Type B pancreatic cell (in vitro differentiated cells): Measurements from ENCODE around the gene MSMP. TPM values are rescaled to one million over a fixed set of nuclear protein-coding genes. Genes with fewer than 3 reads are reported as not detected.

Experiments
- DNase-seq: peaks from one replicate; pipeline ENCODE4 v3.0.0; 2021; ENCODE audit warnings: mixed read lengths; ENCODE audit not compliant: unreplicated experiment; ENCODE audit errors: extremely low spot score
- H3K27ac Mint-ChIP-seq: 2 replicates; pipeline ENCODE4 v1.8.0; 2021; ENCODE audit warnings: mild to moderate bottlenecking, mixed read lengths
- H3K27me3 Mint-ChIP-seq: 2 replicates; pipeline ENCODE4 v1.8.0; 2021; ENCODE audit warnings: mixed read lengths
- H3K36me3 Mint-ChIP-seq: 2 replicates; pipeline ENCODE4 v1.8.0; 2021; ENCODE audit warnings: mixed read lengths
- H3K4me1 Mint-ChIP-seq: one replicate; pipeline ENCODE4 v1.8.0; 2021; ENCODE audit warnings: mixed read lengths; ENCODE audit not compliant: unreplicated experiment
- H3K4me3 Mint-ChIP-seq: 2 replicates; pipeline ENCODE4 v1.8.0; 2021; ENCODE audit warnings: mild to moderate bottlenecking, mixed read lengths
- H3K9me3 Mint-ChIP-seq: 2 replicates; pipeline ENCODE4 v1.8.0; 2021; ENCODE audit warnings: mixed read lengths
- total RNA-seq: library from RNA; stranded (reverse); gene quantifications from 2 replicates; pipeline ENCODE4 v1.2.1, GENCODE V29; 2021; ENCODE audit warnings: low replicate concordance
- TF ChIP-seq, protein P1 (sequence below): fragments of 200-600 bp; sonication (generic); conservative IDR thresholded peaks from 2 replicates; pipeline ENCODE4 v1.5.0; 2021; ENCODE audit warnings: antibody characterized with exemption, mild to moderate bottlenecking

The MSMP gene
- total RNA-seq, 1 donor from 2014 or later = not detected

- no peak for DNase-seq
- Mint-ChIP-seq H3K4me1 (peaks cover 10% of the 10 kb centered on the region), H3K9me3 (no peaks in the 10 kb centered on the region), H3K36me3 (no peaks in the 10 kb centered on the region), H3K4me3 (no peak overlapping the region), H3K27me3 (no peaks in the 10 kb centered on the region), H3K27ac (no peak overlapping the region)
- TF ChIP-seq, protein P1, sequence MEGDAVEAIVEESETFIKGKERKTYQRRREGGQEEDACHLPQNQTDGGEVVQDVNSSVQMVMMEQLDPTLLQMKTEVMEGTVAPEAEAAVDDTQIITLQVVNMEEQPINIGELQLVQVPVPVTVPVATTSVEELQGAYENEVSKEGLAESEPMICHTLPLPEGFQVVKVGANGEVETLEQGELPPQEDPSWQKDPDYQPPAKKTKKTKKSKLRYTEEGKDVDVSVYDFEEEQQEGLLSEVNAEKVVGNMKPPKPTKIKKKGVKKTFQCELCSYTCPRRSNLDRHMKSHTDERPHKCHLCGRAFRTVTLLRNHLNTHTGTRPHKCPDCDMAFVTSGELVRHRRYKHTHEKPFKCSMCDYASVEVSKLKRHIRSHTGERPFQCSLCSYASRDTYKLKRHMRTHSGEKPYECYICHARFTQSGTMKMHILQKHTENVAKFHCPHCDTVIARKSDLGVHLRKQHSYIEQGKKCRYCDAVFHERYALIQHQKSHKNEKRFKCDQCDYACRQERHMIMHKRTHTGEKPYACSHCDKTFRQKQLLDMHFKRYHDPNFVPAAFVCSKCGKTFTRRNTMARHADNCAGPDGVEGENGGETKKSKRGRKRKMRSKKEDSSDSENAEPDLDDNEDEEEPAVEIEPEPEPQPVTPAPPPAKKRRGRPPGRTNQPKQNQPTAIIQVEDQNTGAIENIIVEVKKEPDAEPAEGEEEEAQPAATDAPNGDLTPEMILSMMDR = no peak
Observed at GRCh38 chr9:35771075-35771433, 17.0 kb upstream of the MSMP start.

DNA sequence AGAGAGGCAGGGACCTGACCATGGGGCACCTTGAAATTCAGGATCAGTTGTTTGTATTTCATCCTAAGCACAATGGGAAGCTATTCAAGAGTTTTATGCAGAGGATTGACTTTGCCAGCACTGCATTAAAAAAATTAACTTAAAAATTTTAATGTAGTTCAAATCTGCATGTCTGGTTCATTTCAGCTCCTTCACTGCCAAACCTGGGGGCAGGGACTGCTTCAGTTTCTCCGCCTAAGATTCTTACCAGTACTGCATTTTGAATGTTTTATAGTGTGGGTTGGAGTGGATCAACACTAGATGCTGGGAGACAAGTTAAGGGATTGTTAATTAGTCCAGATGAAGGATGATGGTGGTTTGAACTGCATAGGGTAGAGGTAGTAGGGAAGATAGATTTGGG is 15.7 kb upstream of the MSMP start:
- Mint-ChIP-seq H3K27ac (no peak overlapping the region), H3K36me3 (no peaks in the 10 kb centered on the region), H3K4me1 (no peaks in the 10 kb centered on the region), H3K27me3 (no peaks in the 10 kb centered on the region), H3K4me3 (no peak overlapping the region), H3K9me3 (no peaks in the 10 kb centered on the region)
- TF ChIP-seq, protein P1 = no peak
- no peak for DNase-seq

DNA sequence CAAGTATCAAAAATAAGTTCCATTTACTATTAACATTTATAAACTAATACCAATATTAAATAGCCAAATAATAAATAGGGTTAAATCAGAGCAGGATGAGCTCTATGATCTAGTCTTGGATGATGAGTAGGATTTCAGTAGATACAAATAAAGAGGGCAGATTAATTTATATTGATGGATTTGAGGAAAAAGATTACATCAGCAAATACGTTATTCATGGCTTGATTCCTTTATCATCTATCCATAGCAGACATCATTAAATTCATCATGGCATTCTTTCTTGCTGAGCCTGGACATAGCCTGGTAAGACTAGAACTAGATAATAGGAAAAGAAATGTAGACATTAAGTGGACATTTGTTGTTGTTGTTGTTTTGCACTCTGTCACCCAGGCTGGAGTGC is 13.4 kb upstream of the MSMP start:
- no peaks in the 10 kb centered on the region for H3K4me1 Mint-ChIP-seq
- H3K4me3 Mint-ChIP-seq = no peak overlapping the region
- TF ChIP-seq, protein P1 = no peak
- H3K9me3 Mint-ChIP-seq = no peaks in the 10 kb centered on the region
- H3K27ac Mint-ChIP-seq = no peak overlapping the region
- no peaks in the 10 kb centered on the region for H3K27me3 Mint-ChIP-seq
- H3K36me3 Mint-ChIP-seq = no peaks in the 10 kb centered on the region
- DNase-seq = no peak

GRCh38 chr9:35766997-35767396 is 12.9 kb upstream of the MSMP start:
- Mint-ChIP-seq H3K27ac (no peak overlapping the region), H3K9me3 (no peaks in the 10 kb centered on the region), H3K36me3 (no peaks in the 10 kb centered on the region), H3K4me1 (no peaks in the 10 kb centered on the region), H3K27me3 (no peaks in the 10 kb centered on the region), H3K4me3 (no peak overlapping the region)
- TF ChIP-seq, protein P1 = no peak
- no peak for DNase-seq

DNA sequence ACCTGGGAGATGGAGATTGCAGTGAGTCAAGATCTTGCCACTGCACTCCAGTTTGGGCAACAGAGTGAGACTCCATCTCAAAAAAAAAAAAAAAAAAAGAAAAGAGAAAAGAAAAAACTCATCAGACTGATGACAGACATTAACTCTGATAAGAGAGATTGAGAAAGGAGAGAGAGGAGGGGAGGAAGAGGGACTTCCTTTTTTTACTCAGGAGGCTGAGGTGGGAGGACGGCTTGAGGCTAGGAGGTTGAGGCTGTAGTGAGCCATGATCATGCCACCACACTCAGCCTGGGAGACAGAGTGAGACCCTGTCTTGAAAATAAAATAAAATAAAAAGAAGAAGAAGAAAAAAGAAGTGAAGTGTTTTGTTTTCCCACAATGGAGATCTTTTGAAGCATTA is 9.7 kb upstream of the MSMP start:
- TF ChIP-seq, protein P1 = no peak
- no peak overlapping the region for H3K27ac Mint-ChIP-seq
- DNase-seq = no peak
- no peaks in the 10 kb centered on the region for H3K9me3 Mint-ChIP-seq
- H3K27me3 Mint-ChIP-seq = no peaks in the 10 kb centered on the region
- H3K4me1 Mint-ChIP-seq = peaks cover 11% of the 10 kb centered on the region
- no peak overlapping the region for H3K4me3 Mint-ChIP-seq
- H3K36me3 Mint-ChIP-seq = peaks cover 4% of the 10 kb centered on the region

DNA sequence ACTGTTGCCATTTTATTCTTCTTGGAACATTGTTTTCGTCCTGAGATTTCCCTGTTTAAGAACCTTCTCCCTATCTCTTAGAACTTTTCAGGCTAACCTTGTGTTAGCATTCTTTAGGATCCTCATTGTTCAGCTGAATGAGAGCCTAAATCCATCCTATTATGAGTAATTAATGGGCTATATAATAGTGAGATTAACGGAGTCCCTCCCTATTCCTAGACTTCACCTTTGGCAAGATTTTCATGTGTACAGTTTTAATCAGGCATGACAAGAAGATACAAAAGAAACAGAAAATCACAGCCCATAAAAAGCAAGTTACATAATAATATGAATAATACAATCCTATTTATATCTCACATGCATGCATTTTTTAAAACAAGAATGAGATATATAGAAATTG is 9.1 kb upstream of the MSMP start:
- no peaks in the 10 kb centered on the region for H3K9me3 Mint-ChIP-seq
- H3K27me3 Mint-ChIP-seq = no peaks in the 10 kb centered on the region
- no peak overlapping the region for H3K4me3 Mint-ChIP-seq
- peaks cover 4% of the 10 kb centered on the region for H3K36me3 Mint-ChIP-seq
- no peak overlapping the region for H3K27ac Mint-ChIP-seq
- H3K4me1 Mint-ChIP-seq = peaks cover 11% of the 10 kb centered on the region
- TF ChIP-seq, protein P1 = no peak
- no peak for DNase-seq
